ENCODE data around the gene ADAMTS17.

Gene ADAMTS17

GRCh38 chr15:100174159-100174903 is 167.4 kb downstream of the ADAMTS17 start:
- no peak for DNase-seq (ENCODE audit: low read depth in 2 of 2, low spot score in 1 of 2)

GRCh38 chr15:100172356-100173024 is 169.3 kb downstream of the ADAMTS17 start:
- no peak for DNase-seq (ENCODE audit: low read depth in 2 of 2, low spot score in 1 of 2)

DNA sequence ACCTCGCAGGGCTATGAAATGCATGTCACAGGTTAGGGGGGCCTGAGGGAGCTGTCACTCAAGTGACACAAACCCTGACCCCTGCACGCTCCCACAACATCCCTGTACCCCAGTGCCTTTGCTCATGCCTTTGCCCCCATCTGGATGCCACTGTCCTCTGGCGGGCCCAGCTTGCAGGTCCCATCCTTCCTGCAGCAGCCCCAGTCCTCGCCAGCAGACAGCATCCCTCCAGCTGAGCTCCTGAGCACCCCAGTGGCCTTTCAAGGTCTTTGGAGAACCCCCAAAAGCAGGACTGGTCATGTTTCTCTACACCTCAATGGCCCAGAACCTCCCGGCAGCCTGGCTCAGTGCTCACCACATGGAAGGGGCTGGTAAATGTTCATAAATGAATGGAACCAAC is 170.4 kb downstream of the ADAMTS17 start:
- DNase-seq (ENCODE audit: low read depth in 2 of 2, low spot score in 1 of 2), result no peak

- no peak for DNase-seq (ENCODE audit: low read depth in 2 of 2, low spot score in 1 of 2)
Observed at GRCh38 chr15:100170291-100171210, 171.2 kb downstream of the ADAMTS17 start.

DNA sequence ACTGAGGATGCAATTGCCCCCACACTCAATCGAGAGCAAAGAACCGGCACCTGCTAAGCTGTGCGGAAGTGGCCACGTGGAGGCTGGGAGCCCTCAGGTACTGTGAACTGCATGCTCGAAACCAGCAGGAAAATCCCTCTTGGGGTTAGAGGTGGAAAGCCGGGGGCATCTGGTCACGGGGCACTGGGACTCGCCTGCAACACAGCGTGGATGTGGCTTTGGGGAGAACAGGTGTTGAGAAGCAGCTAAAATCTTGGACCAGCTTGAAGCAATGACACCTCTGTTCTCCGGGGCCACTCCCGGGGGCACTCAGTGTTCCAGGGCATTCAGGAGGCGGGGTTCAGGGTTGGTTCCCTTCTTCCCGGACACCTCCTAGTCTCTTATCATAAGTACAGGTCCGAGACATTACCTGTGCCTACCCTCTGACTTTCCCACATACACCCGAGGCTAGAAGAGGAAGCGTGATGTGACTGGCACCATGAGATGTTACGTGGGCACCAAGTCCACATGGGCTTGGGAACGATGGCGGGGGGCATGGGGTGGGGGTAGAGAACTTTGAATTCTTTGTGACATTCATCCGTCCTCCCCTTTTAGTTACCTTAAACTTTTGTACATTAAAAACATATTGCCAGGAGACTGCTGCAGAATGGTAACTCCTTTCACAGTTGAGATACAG is 172.0 kb downstream of the ADAMTS17 start:
- no peak for DNase-seq (ENCODE audit: low read depth in 2 of 2, low spot score in 1 of 2)

GRCh38 chr15:100168787-100169186 is 173.0 kb downstream of the ADAMTS17 start:
- no peak for DNase-seq (ENCODE audit: low read depth in 2 of 2, low spot score in 1 of 2)

GRCh38 chr15:100167884-100168375 is 173.8 kb downstream of the ADAMTS17 start:
- DNase-seq (ENCODE audit: low read depth in 2 of 2, low spot score in 1 of 2), result no peak

DNA sequence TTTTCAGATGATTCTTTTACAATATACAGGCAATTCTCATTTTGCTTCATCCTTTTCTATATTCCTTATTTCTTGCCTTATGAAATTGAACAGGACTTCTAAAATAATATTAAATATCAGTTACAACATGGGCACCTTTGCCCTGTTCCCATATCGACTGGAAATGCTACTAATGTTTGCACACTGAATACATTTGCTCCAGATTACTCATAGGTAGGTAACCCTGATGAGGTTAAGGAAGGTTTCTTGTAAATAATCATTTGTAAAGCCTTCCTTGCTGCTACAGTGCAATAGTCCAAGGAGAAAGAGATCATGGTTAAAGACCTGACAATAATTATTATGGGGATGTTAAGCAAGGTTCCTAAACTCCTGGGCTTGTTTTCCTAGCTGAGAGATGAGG is 175.5 kb downstream of the ADAMTS17 start:
- no peak for DNase-seq (ENCODE audit: low read depth in 2 of 2, low spot score in 1 of 2)

GRCh38 chr15:100163961-100164360 is 177.8 kb downstream of the ADAMTS17 start:
- DNase-seq (ENCODE audit: low read depth in 2 of 2, low spot score in 1 of 2), result no peak

GRCh38 chr15:100160953-100161352 is 180.8 kb downstream of the ADAMTS17 start:
- DNase-seq (ENCODE audit: low read depth in 2 of 2, low spot score in 1 of 2), result no peak

- DNase-seq (ENCODE audit: low read depth in 2 of 2, low spot score in 1 of 2), result no peak
Observed at GRCh38 chr15:100159436-100159835, 182.3 kb downstream of the ADAMTS17 start.

DNA sequence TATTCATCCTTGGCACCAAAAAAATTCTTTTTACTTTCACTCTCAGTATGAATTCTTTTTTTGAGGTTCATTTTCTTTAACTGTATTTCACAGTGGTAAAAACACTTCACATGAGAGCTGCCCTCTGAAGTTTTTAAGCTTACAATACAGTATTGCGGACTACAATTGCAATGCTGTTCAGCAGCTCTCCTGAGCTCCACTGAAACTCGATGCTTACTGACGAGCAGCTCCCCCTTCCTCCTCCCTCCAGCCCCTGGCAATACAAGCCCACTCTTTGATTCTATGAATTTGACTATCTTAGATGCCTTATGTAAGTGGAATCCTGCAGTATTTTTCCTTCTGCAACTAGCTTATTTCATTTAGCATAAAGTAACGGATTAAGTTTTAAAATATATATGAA is 183.4 kb downstream of the ADAMTS17 start:
- no peak for DNase-seq (ENCODE audit: low read depth in 2 of 2, low spot score in 1 of 2)

DNA sequence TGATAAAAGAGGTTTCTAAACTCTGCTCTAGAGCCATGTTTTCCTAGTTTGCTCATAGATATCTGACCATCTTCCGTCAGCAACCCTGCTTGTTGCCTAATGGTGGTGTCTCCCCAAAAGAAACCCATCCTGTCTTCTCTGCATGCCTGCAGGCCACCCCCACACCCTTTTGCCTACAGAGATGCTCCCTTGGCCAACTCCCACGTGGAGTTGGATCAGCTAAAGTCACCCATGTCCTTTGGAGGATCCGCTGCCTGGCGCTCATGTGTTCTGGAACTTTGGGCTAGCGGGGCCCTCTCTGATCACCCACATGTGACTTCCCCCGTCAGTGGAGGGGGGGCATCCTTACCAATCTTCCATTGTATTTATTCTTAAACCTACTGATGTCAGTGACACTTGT is 185.6 kb downstream of the ADAMTS17 start:
- DNase-seq (ENCODE audit: low read depth in 2 of 2, low spot score in 1 of 2), result no peak

GRCh38 chr15:100154338-100154737 is 187.4 kb downstream of the ADAMTS17 start:
- DNase-seq (ENCODE audit: low read depth in 2 of 2, low spot score in 1 of 2), result no peak

GRCh38 chr15:100152463-100152862 is 189.3 kb downstream of the ADAMTS17 start:
- DNase-seq (ENCODE audit: low read depth in 2 of 2, low spot score in 1 of 2), result no peak

DNA sequence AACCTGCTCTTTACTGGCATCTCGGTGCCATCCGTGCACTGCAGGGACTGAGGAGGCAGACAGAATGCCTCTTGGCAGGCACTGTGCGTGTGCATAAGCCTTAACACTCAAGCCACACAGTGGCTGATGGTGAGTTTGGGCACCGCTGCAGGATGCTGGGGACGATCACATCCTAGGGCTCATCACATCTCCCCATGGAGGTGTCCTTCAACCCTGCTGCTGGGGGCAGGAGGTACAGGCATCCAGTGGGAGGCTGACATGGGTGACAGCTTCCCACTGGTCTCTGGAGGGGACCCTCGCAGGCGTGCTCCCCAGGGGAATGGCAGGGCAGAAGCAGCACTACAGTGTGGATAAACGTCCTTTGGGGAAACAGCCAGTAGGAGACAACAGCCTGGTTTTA is 190.9 kb downstream of the ADAMTS17 start:
- no peak for DNase-seq (ENCODE audit: low read depth in 2 of 2, low spot score in 1 of 2)

GRCh38 chr15:100147828-100148227 is 193.9 kb downstream of the ADAMTS17 start:
- no peak for DNase-seq (ENCODE audit: low read depth in 2 of 2, low spot score in 1 of 2)

DNA sequence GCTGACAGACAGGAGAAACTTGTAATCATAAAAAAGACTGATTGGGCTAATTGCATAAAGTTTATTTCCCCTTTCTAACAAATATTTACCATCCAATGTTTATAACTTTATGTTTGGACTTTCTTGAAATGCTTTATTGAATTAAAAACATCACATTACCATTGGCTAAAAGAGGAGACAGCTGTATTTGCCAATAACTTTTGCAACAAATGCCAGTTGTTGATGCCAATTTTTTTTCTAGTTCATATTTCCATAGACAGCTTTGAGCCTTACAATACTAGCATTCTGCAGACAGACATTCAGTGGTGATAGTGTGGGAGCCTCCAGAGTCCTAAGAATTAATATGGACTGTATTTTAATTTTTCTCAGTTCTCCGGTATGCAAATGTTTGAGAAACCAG is 198.4 kb downstream of the ADAMTS17 start:
- no peak for DNase-seq (ENCODE audit: low read depth in 2 of 2, low spot score in 1 of 2)

DNA sequence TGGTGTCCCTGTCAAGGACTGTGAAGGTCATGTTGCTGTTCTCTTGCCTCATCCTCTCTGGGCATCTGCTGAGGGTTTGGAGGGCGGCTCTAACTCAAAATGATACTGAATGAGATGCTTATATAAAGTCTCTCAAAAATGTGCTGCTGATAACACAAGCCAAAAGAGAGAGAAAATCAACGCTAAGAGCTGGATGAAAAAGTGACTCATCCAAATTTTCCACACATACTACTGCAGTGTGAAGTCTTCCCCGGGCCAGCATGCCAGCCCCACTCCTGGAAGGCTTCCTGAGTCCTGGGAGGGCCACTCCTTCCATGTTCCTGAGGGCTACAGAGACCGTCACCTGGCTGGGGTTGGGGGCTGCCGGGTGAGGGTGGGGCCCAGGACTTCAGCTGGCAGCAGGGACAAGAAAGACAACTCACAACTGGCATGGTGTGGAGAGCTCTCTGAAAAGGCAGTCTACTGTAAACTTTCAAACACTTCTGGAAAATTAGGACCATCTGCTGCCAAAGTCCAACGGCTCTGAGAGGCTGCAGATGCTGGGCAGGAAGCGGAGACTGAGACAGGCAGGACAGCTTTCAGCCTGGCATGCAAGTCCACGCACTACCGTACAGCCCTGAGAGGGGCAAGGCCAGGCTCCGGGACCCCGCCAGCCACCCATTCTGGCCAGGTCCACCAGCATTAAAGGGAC is 200.3 kb downstream of the ADAMTS17 start:
- DNase-seq (ENCODE audit: low read depth in 2 of 2, low spot score in 1 of 2), result no peak

DNA sequence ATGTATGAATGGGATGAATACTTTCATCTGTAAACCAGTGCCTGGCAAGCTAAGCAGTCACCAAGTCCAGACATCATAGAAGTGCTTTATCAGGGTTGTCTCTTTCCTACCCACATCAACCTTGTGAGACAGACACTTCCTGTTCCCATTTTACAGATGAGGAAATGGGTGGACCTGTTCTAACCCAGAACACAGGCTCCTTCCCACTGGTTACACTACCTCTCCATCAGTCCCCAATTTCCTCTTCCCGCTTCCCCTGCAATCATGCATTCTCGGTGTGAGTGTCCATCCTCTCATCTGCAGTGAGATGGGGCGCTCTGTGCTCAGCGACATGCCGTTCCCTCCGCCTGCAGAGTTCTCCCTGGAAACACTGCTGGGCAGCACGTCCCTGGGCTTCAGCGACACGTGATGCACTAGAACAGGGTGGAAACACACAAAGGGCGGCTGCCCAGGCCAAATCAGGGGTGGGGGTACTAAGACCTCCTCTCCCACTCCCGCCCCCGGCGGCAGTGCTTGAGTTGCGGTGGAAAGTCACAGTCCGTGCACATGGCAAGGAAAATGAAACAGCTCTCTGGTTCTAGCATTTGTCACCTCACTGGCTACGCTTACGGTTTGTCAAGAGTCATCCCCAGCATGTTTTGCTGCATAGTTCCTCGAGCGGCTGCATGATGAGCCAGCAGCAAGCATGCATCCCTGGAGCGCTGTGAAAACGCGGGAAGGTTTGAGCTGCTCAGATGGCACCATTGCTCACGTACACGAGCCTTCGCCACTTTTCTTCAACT is 201.1 kb downstream of the ADAMTS17 start:
- no peak for DNase-seq (ENCODE audit: low read depth in 2 of 2, low spot score in 1 of 2)

All from stimulated activated CD8-positive, alpha-beta memory T cell treated with anti-CD3 and anti-CD28 coated beads, Interleukin-4, amount 100 ng/mL, for 1 hour (primary cell).